T-cell (primary cell): Measurements from ENCODE around the gene TAF4B. TPM values are rescaled to one million over a fixed set of nuclear protein-coding genes. Genes with fewer than 3 reads are reported as not detected.

Source experiments
- ATAC-seq, 4 experiments: fragments of 200-7000 bp in 3 of 4; fragments of 150-1000 bp in 1 of 4; cut with Tn5 transposase; replicated peaks in 1 of 4; 1 replicate in 3 of 4; 2 replicates in 1 of 4; pipeline ENCODE4 v1.10.0; 2021; ENCODE audit warnings: moderate library complexity in 3 of 4, mild to moderate bottlenecking in 2 of 4, moderate number of reproducible peaks in 1 of 4
- CTCF ChIA-PET, 2 donors: fragments of 300-600 bp; sonication (Branson Sonifier 250); formaldehyde crosslinking; loops; one replicate each; lab custom pipeline; 2022; ENCODE audit warnings: antibody characterized with exemption in 2 of 2; lab: Charles Lee
- POLR2A ChIA-PET, 2 donors: fragments of 300-600 bp; sonication (Branson Sonifier 250); formaldehyde crosslinking; loops; one replicate each; lab custom pipeline; 2022; ENCODE audit warnings: antibody characterized with exemption in 2 of 2; lab: Charles Lee
- DNase-seq, 35 experiments: peaks; one replicate each; pipeline versions ENCODE4 v3.0.0 to v3.0.0-alpha.2; 2013 to 2023
- H3K27ac ChIP-seq: one replicate; pipeline ENCODE4 v1.5.1; 2013; ENCODE audit warnings: low read length
- H3K27me3 ChIP-seq, 2 experiments: replicated peaks in 1 of 2; 1 replicate in 1 of 2; 2 replicates in 1 of 2; pipeline versions ENCODE4 v1.6.1 to v1.7.0; 2013; ENCODE audit warnings: low read length in 1 of 2, mixed read lengths in 1 of 2; ENCODE audit not compliant: control insufficient read depth in 2 of 2, insufficient read depth in 2 of 2; ENCODE audit errors: extremely low read depth in 1 of 2
- H3K36me3 ChIP-seq, 2 donors: 1 replicate in 1 of 2; 2 replicates in 1 of 2; pipeline versions ENCODE4 v1.6.1 to v1.7.0; 2013; ENCODE audit warnings: low read length in 1 of 2; ENCODE audit not compliant: control insufficient read depth in 2 of 2, insufficient read depth in 1 of 2; ENCODE audit errors: extremely low read depth in 1 of 2
- H3K4me1 ChIP-seq, 2 experiments: 1 replicate in 1 of 2; 2 replicates in 1 of 2; pipeline versions ENCODE4 v1.6.1 to v1.7.0; 2013; ENCODE audit warnings: low read length in 2 of 2, mixed read lengths in 1 of 2; ENCODE audit not compliant: insufficient read depth in 2 of 2, control insufficient read depth in 1 of 2; ENCODE audit errors: extremely low read depth in 1 of 2
- H3K4me3 ChIP-seq, 2 donors: 1 replicate in 1 of 2; 2 replicates in 1 of 2; pipeline versions ENCODE4 v1.5.1 to v1.7.0; 2013; ENCODE audit warnings: mild to moderate bottlenecking in 2 of 2, low read length in 1 of 2, moderate library complexity in 1 of 2; ENCODE audit not compliant: control insufficient read depth in 1 of 2; ENCODE audit errors: extremely low read depth in 1 of 2
- H3K9me3 ChIP-seq: 2 replicates; pipeline ENCODE4 v1.7.0; 2013
- H3K27ac Mint-ChIP-seq, 2 donors: one replicate each; pipeline ENCODE4 v1.8.0; 2020 to 2021; ENCODE audit warnings: mild to moderate bottlenecking in 2 of 2, mixed read lengths in 2 of 2
- H3K27me3 Mint-ChIP-seq, 2 donors: one replicate each; pipeline ENCODE4 v1.8.0; 2021 to 2022; ENCODE audit warnings: mixed read lengths in 2 of 2
- H3K36me3 Mint-ChIP-seq: one replicate; pipeline ENCODE4 v1.8.0; 2021; ENCODE audit warnings: mixed read lengths
- H3K4me1 Mint-ChIP-seq, 3 donors: one replicate each; pipeline ENCODE4 v1.8.0; 2020 to 2022; ENCODE audit warnings: mixed read lengths in 3 of 3, mild to moderate bottlenecking in 1 of 3
- H3K4me3 Mint-ChIP-seq, 3 donors: one replicate each; pipeline ENCODE4 v1.8.0; 2020 to 2022; ENCODE audit warnings: mild to moderate bottlenecking in 3 of 3, mixed read lengths in 3 of 3, moderate library complexity in 3 of 3
- H3K9me3 Mint-ChIP-seq, 3 donors: one replicate each; pipeline ENCODE4 v1.8.0; 2020 to 2022; ENCODE audit warnings: mixed read lengths in 3 of 3
- WGBS: methylation state at CpG from one replicate; pipeline ENCODE4 v1.1.5; 2013; ENCODE audit warnings: missing lambda C conversion rate; ENCODE audit not compliant: insufficient coverage; 5-methylcytosine and 5-hydroxymethylcytosine counted together
- total RNA-seq, 35 experiments: library from RNA in 6 of 35; stranded (reverse) in 6 of 35; fragments of 120-200 nt in 1 of 35; gene quantifications; one replicate each; pipeline versions ENCODE4 v1.2.1 to v1.2.4 and lab custom pipeline; 2013 to 2026

The TAF4B gene
- total RNA-seq, 5 donors from 2014 or later (not counting 1 experiment from before 2014, with no cell fraction given) = 9.9 to 17.1 (median 13.2) TPM

GRCh38 chr18:26386002-26386401 lies 159.8 kb downstream of the TAF4B start:
- Histone ChIP-seq H3K4me3 (no peak overlapping the region), H3K27me3 (no peaks in the 10 kb centered on the region), H3K27ac (no peak overlapping the region), H3K36me3 (peaks cover 4 to 5% of the 10 kb centered on the region in 2 donors), H3K9me3 (no peaks in the 10 kb centered on the region), H3K4me1 (no peaks in the 10 kb centered on the region)
- no peaks in the 10 kb centered on the region for H3K9me3 Mint-ChIP-seq
- no peaks in the 10 kb centered on the region for H3K27me3 Mint-ChIP-seq
- H3K27ac Mint-ChIP-seq = no peak overlapping the region
- ATAC-seq (no peak), DNase-seq (no peak)
- no peak overlapping the region for H3K4me3 Mint-ChIP-seq
- ChIA-PET CTCF (interaction anchor here (0.7 to 0.8 kb wide), 3 partner anchors 42 to 141 kb away, joined by 3 to 4 read pairs (median 3); no protein-coding TSS in a partner anchor), POLR2A (no interaction called here)
- peaks cover 29% of the 10 kb centered on the region for H3K36me3 Mint-ChIP-seq
- H3K4me1 Mint-ChIP-seq = peaks cover 0 to 2% (median 0%) of the 10 kb centered on the region in 3 donors

- Histone ChIP-seq H3K27ac (no peak overlapping the region), H3K36me3 (peaks cover 4 to 5% of the 10 kb centered on the region in 2 donors), H3K27me3 (no peaks in the 10 kb centered on the region), H3K9me3 (no peaks in the 10 kb centered on the region), H3K4me3 (no peak overlapping the region), H3K4me1 (no peaks in the 10 kb centered on the region)
- H3K4me1 Mint-ChIP-seq = peaks cover 0 to 2% (median 0%) of the 10 kb centered on the region in 3 donors
- H3K9me3 Mint-ChIP-seq = no peaks in the 10 kb centered on the region
- peaks cover 33% of the 10 kb centered on the region for H3K36me3 Mint-ChIP-seq
- ChIA-PET POLR2A (no interaction called here), CTCF (interaction anchor here (0.7 to 0.8 kb wide), 3 partner anchors 42 to 141 kb away, joined by 3 to 4 read pairs (median 3); no protein-coding TSS in a partner anchor)
- no peak for DNase-seq
- no CpG with 5 or more reads among the region's 2 CpGs for WGBS
- no peak overlapping the region for H3K4me3 Mint-ChIP-seq
- no peak overlapping the region for H3K27ac Mint-ChIP-seq
- no peaks in the 10 kb centered on the region for H3K27me3 Mint-ChIP-seq
- no peak for ATAC-seq
Measured at GRCh38 chr18:26386441-26386840, 160.2 kb downstream of the TAF4B start.

GRCh38 chr18:26394047-26394654 lies 167.9 kb downstream of the TAF4B start:
- Mint-ChIP-seq H3K36me3 (peaks cover 22% of the 10 kb centered on the region), H3K9me3 (no peaks in the 10 kb centered on the region), H3K27ac (no peak overlapping the region), H3K4me3 (no peak overlapping the region), H3K4me1 (no peaks in the 10 kb centered on the region), H3K27me3 (no peaks in the 10 kb centered on the region)
- H3K27me3 ChIP-seq = no peaks in the 10 kb centered on the region
- DNase-seq = no peak
- no peaks in the 10 kb centered on the region for H3K4me1 ChIP-seq
- no peaks in the 10 kb centered on the region for H3K9me3 ChIP-seq
- H3K36me3 ChIP-seq = peaks cover 4 to 5% of the 10 kb centered on the region in 2 donors
- no peak for ATAC-seq
- WGBS = 92% methylated on average over 2 of the region's 5 CpGs
- POLR2A ChIA-PET = no interaction called here
- CTCF ChIA-PET = no interaction called here
- no peak overlapping the region for H3K4me3 ChIP-seq
- no peak overlapping the region for H3K27ac ChIP-seq

GRCh38 chr18:26397019-26397418 lies 170.8 kb downstream of the TAF4B start:
- WGBS = no CpG with 5 or more reads among the region's 4 CpGs
- CTCF ChIA-PET = no interaction called here
- Histone ChIP-seq H3K9me3 (no peaks in the 10 kb centered on the region), H3K4me1 (no peaks in the 10 kb centered on the region), H3K27me3 (no peaks in the 10 kb centered on the region), H3K27ac (no peak overlapping the region), H3K4me3 (no peak overlapping the region), H3K36me3 (no peaks in the 10 kb centered on the region)
- POLR2A ChIA-PET = no interaction called here
- no peak overlapping the region for H3K27ac Mint-ChIP-seq
- H3K4me1 Mint-ChIP-seq = no peaks in the 10 kb centered on the region
- H3K4me3 Mint-ChIP-seq = no peak overlapping the region
- DNase-seq (no peak), ATAC-seq (no peak)
- no peaks in the 10 kb centered on the region for H3K27me3 Mint-ChIP-seq
- no peaks in the 10 kb centered on the region for H3K9me3 Mint-ChIP-seq
- no peaks in the 10 kb centered on the region for H3K36me3 Mint-ChIP-seq

- Mint-ChIP-seq H3K4me1 (no peaks in the 10 kb centered on the region), H3K36me3 (peaks cover 3% of the 10 kb centered on the region), H3K27me3 (no peaks in the 10 kb centered on the region), H3K9me3 (no peaks in the 10 kb centered on the region), H3K4me3 (no peak overlapping the region), H3K27ac (no peak overlapping the region)
- no CpG with 5 or more reads among the region's 1 CpG for WGBS
- Histone ChIP-seq H3K4me1 (no peaks in the 10 kb centered on the region), H3K9me3 (no peaks in the 10 kb centered on the region), H3K4me3 (no peak overlapping the region), H3K27ac (no peak overlapping the region), H3K36me3 (no peaks in the 10 kb centered on the region), H3K27me3 (no peaks in the 10 kb centered on the region)
- ChIA-PET CTCF (no interaction called here), POLR2A (no interaction called here)
- no peak for ATAC-seq
- no peak for DNase-seq
Measured at GRCh38 chr18:26403491-26403890, 177.2 kb downstream of the TAF4B start.

GRCh38 chr18:26405190-26405801 lies 179.1 kb downstream of the TAF4B start:
- Mint-ChIP-seq H3K9me3 (no peaks in the 10 kb centered on the region), H3K27me3 (no peaks in the 10 kb centered on the region), H3K4me3 (no peak overlapping the region), H3K27ac (no peak overlapping the region), H3K36me3 (peaks cover 3% of the 10 kb centered on the region), H3K4me1 (no peaks in the 10 kb centered on the region)
- POLR2A ChIA-PET = no interaction called here
- ATAC-seq (no peak), DNase-seq (no peak)
- CTCF ChIA-PET = no interaction called here
- no peaks in the 10 kb centered on the region for H3K4me1 ChIP-seq
- no peaks in the 10 kb centered on the region for H3K27me3 ChIP-seq
- 41% methylated on average over 4 of the region's 5 CpGs for WGBS
- no peak overlapping the region for H3K27ac ChIP-seq
- no peaks in the 10 kb centered on the region for H3K9me3 ChIP-seq
- H3K36me3 ChIP-seq = no peaks in the 10 kb centered on the region
- no peak overlapping the region for H3K4me3 ChIP-seq
